ENCODE data around the gene NOL4L. TPM values are rescaled to one million over a fixed set of nuclear protein-coding genes. Genes with fewer than 3 reads are reported as not detected.

NOL4L gene
- total RNA-seq, 1 experiment from 2014 or later, result 31.7 TPM

- no peak overlapping the region for H3K23ac ChIP-seq (ENCODE audit: insufficient read length, low read depth, low read length)
- Mint-ChIP-seq H3K4me1 (peaks cover 29 to 49% of the 10 kb centered on the region in 2 experiments), H3K27ac (peak overlapping the region in 1 of 3 experiments; percentile 2; a peak in 1 of 7 replicates)
These were observed 47.6 kb upstream of the NOL4L start for GRCh38 chr20:32632461-32633354.

More at GRCh38 chr20:32632461-32633354, 47.6 kb upstream of the NOL4L start:
- Histone ChIP-seq H3K23me2 (ENCODE audit: insufficient read length, low read depth, low read length, poor library complexity, severe bottlenecking) (no peaks in the 10 kb centered on the region), H4K5ac (ENCODE audit: insufficient read length, low read depth, low read length) (no peak overlapping the region), H3K18ac (ENCODE audit: insufficient read length, low read depth, low read length) (no peak overlapping the region), H3K4me1 (ENCODE audit: insufficient read depth, low read length) (no peaks in the 10 kb centered on the region; the same call in 1 of the 2 replicates), H2AK5ac (ENCODE audit: insufficient read length, low read length) (no peak overlapping the region), H3K27me3 (ENCODE audit: insufficient read depth, low read length) (no peaks in the 10 kb centered on the region), H3K79me1 (ENCODE audit: insufficient read depth, low read depth, low read length, poor library complexity, severe bottlenecking) (no peaks in the 10 kb centered on the region), H3T11ph (ENCODE audit: low read length) (no peak overlapping the region), H3K4ac (ENCODE audit: low read depth, low read length) (no peak overlapping the region), H3K9me3 (ENCODE audit: control insufficient read depth, low read depth, low read length) (no peaks in the 10 kb centered on the region), H2BK5ac (ENCODE audit: insufficient read length, low read length) (no peak overlapping the region), H3K4me2 (ENCODE audit: insufficient read depth, insufficient read length, low read length) (no peak overlapping the region), H4K20me1 (ENCODE audit: control insufficient read depth, insufficient read depth, insufficient read length) (peaks cover under 1% of the 10 kb centered on the region), H3K27ac (ENCODE audit: insufficient read length, low read depth, low read length) (no peak overlapping the region), H2AFZ (ENCODE audit: low read length) (no peak overlapping the region), H3K79me2 (ENCODE audit: insufficient read depth, low read length) (no peaks in the 10 kb centered on the region), H3K14ac (ENCODE audit: insufficient read depth, low read length) (no peak overlapping the region), H3K9ac (ENCODE audit: extremely low read depth, insufficient read length, low read length) (no peak overlapping the region), H2BK15ac (ENCODE audit: low read depth, low read length) (no peak overlapping the region), H2BK120ac (ENCODE audit: low read depth, low read length, poor library complexity, severe bottlenecking) (no peak overlapping the region), H4K8ac (replicated peaks; ENCODE audit: insufficient read length, low read depth, low read length) (no peak overlapping the region), H4K91ac (ENCODE audit: insufficient read length, low read depth, low read length) (no peak overlapping the region), H3K56ac (ENCODE audit: insufficient read length, low read depth, low read length) (no peak overlapping the region), H2BK20ac (ENCODE audit: low read depth, low read length, poor library complexity, severe bottlenecking) (no peak overlapping the region), H2BK12ac (ENCODE audit: insufficient read length, low read depth, low read length) (no peak overlapping the region)
- no peak overlapping the region; a peak in 1 of 5 replicates for H3K4me3 Mint-ChIP-seq
- no peaks in the 10 kb centered on the region for H3K9me3 Mint-ChIP-seq
- H3K27me3 Mint-ChIP-seq (ENCODE audit: low read depth), result peaks cover 28% of the 10 kb centered on the region
- TF ChIP-seq CTCF (conservative IDR thresholded peaks at IDR 0.05), result no peak
- DNase-seq, result no peak
- no CpG with 5 or more reads among the region's 16 CpGs for WGBS (ENCODE audit: extremely low coverage, insufficient read length, low lambda C conversion rate)
- H3K36me3 Mint-ChIP-seq (ENCODE audit: insufficient read depth in 1 of 3, low read depth in 3 of 3), result no peaks in the 10 kb centered on the region; a peak in 1 of 7 replicates
